CD14-positive monocyte (primary cell): Measurements from ENCODE around the gene COMP. TPM values are rescaled to one million over a fixed set of nuclear protein-coding genes. Genes with fewer than 3 reads are reported as not detected.

ENCODE experiments used
- DNase-seq, 3 donors: peaks; one replicate each; pipeline ENCODE4 v3.0.0-alpha.2; 2011 to 2022
- H2AFZ ChIP-seq: 2 replicates; pipeline ENCODE4 v1.6.0; 2012; ENCODE audit warnings: mild to moderate bottlenecking, low read depth, low read length, inconsistent platforms; ENCODE audit not compliant: insufficient read depth, poor library complexity, severe bottlenecking
- H3K27ac ChIP-seq, 2 donors: 1 replicate in 1 of 2; 2 replicates in 1 of 2; pipeline ENCODE4 v1.5.1; 2012 to 2013; ENCODE audit warnings: low read length in 2 of 2, control low read depth in 1 of 2, inconsistent platforms in 1 of 2, low read depth in 1 of 2, mild to moderate bottlenecking in 1 of 2
- H3K27me3 ChIP-seq, 2 donors: one replicate each; pipeline versions ENCODE4 v1.6.0 to v1.6.1; 2011 to 2013; ENCODE audit warnings: low read length in 2 of 2; ENCODE audit not compliant: control insufficient read depth in 2 of 2, insufficient read depth in 2 of 2
- H3K36me3 ChIP-seq, 2 donors: replicated peaks in 1 of 2; 1 replicate in 1 of 2; 2 replicates in 1 of 2; pipeline versions ENCODE4 v1.5.1 to v1.6.1; 2012 to 2013; ENCODE audit warnings: low read length in 2 of 2, control low read depth in 1 of 2, inconsistent platforms in 1 of 2, mild to moderate bottlenecking in 1 of 2; ENCODE audit not compliant: insufficient read depth in 2 of 2, control insufficient read depth in 1 of 2
- H3K4me1 ChIP-seq, 2 donors: 1 replicate in 1 of 2; 2 replicates in 1 of 2; pipeline versions ENCODE4 v1.5.1 to v1.6.1; 2012 to 2013; ENCODE audit warnings: low read length in 2 of 2, control low read depth in 1 of 2, inconsistent platforms in 1 of 2, mild to moderate bottlenecking in 1 of 2, moderate library complexity in 1 of 2; ENCODE audit not compliant: insufficient read depth in 2 of 2, control insufficient read depth in 1 of 2
- H3K4me2 ChIP-seq: replicated peaks from 2 replicates; pipeline ENCODE3; 2012; ENCODE audit warnings: low read length, moderate library complexity, mild to moderate bottlenecking; ENCODE audit not compliant: poor library complexity, severe bottlenecking; ENCODE audit errors: extremely low read depth
- H3K4me3 ChIP-seq, 3 experiments: fragments of 200-600 bp in 1 of 3; sonication (generic) in 1 of 3; replicated peaks in 1 of 3; 1 replicate in 2 of 3; 2 replicates in 1 of 3; pipeline ENCODE4 v1.5.1; 2011 to 2013; ENCODE audit warnings: low read length in 3 of 3, mild to moderate bottlenecking in 3 of 3, control low read depth in 2 of 3, low read depth in 2 of 3, inconsistent platforms in 1 of 3, moderate library complexity in 1 of 3
- H3K79me2 ChIP-seq: 2 replicates; pipeline ENCODE4 v1.6.0; 2012; ENCODE audit warnings: mild to moderate bottlenecking, control low read depth, inconsistent platforms, low read length, moderate library complexity; ENCODE audit not compliant: insufficient read depth
- H3K9ac ChIP-seq: 2 replicates; pipeline ENCODE4 v1.6.0; 2017; ENCODE audit warnings: low read length, mild to moderate bottlenecking; ENCODE audit not compliant: insufficient read depth, poor library complexity, severe bottlenecking
- H3K9me3 ChIP-seq, 2 donors: replicated peaks in 1 of 2; 1 replicate in 1 of 2; 2 replicates in 1 of 2; pipeline versions ENCODE4 v1.5.1 to v1.6.1; 2012 to 2013; ENCODE audit warnings: low read length in 2 of 2, control low read depth in 1 of 2; ENCODE audit not compliant: control insufficient read depth in 1 of 2, insufficient read depth in 1 of 2
- H4K20me1 ChIP-seq: 2 replicates; pipeline ENCODE4 v1.6.0; 2012; ENCODE audit warnings: mild to moderate bottlenecking, low read length, control low read depth, moderate library complexity; ENCODE audit not compliant: insufficient read depth
- H3K27ac Mint-ChIP-seq, 7 donors: one replicate each; pipeline ENCODE4 v1.8.0; 2020; ENCODE audit warnings: mild to moderate bottlenecking in 7 of 7, mixed read lengths in 7 of 7, moderate library complexity in 6 of 7, inconsistent platforms in 2 of 7
- H3K27me3 Mint-ChIP-seq, 3 donors: one replicate each; pipeline ENCODE4 v1.8.0; 2021 to 2022; ENCODE audit warnings: low read depth in 3 of 3, mild to moderate bottlenecking in 3 of 3, mixed read lengths in 3 of 3, moderate library complexity in 3 of 3, inconsistent platforms in 1 of 3
- H3K36me3 Mint-ChIP-seq, 2 donors: one replicate each; pipeline ENCODE4 v1.8.0; 2020; ENCODE audit warnings: mixed read lengths in 2 of 2, inconsistent platforms in 1 of 2, mild to moderate bottlenecking in 1 of 2
- H3K4me1 Mint-ChIP-seq: one replicate; pipeline ENCODE4 v1.8.0; 2020; ENCODE audit warnings: mild to moderate bottlenecking, mixed read lengths
- H3K4me3 Mint-ChIP-seq, 2 donors: one replicate each; pipeline ENCODE4 v1.8.0; 2020; ENCODE audit warnings: mild to moderate bottlenecking in 2 of 2, mixed read lengths in 2 of 2, moderate library complexity in 1 of 2
- H3K9me3 Mint-ChIP-seq, 7 donors: one replicate each; pipeline ENCODE4 v1.8.0; 2020 to 2022; ENCODE audit warnings: mixed read lengths in 7 of 7, mild to moderate bottlenecking in 6 of 7, moderate library complexity in 6 of 7, inconsistent platforms in 2 of 7
- WGBS: methylation state at CpG from one replicate; pipeline ENCODE4 v1.1.5; 2013; ENCODE audit warnings: missing lambda C conversion rate; ENCODE audit not compliant: insufficient coverage; 5-methylcytosine and 5-hydroxymethylcytosine counted together
- intact Hi-C, 2 donors: fragments of 100-400 bp; cut with micrococcal nuclease; formaldehyde crosslinking; loops; one replicate each; pipeline versions ENCODE4 v1.15.0 to v1.15.1; 2023
- polyA plus RNA-seq, 3 donors: library from polyadenylated mRNA; depleted of rRNA in 1 of 3; unstranded in 2 of 3; stranded (reverse) in 1 of 3; fragments of 300-500 nt in 2 of 3; fragments of >200 nt in 1 of 3; fragmentation: Illumina TruSeq in 2 of 3; gene quantifications; 1 replicate in 2 of 3; 2 replicates in 1 of 3; pipeline ENCODE4 v1.2.3, GENCODE V29; 2012 to 2021
- TF ChIP-seq, protein P1 (sequence below): fragments of 200-600 bp; IDR thresholded peaks from one replicate; pipeline ENCODE4 v1.8.0; 2022; ENCODE audit warnings: antibody characterized with exemption, mild to moderate bottlenecking

Gene COMP
- polyA plus RNA-seq, 3 donors = not detected

DNA sequence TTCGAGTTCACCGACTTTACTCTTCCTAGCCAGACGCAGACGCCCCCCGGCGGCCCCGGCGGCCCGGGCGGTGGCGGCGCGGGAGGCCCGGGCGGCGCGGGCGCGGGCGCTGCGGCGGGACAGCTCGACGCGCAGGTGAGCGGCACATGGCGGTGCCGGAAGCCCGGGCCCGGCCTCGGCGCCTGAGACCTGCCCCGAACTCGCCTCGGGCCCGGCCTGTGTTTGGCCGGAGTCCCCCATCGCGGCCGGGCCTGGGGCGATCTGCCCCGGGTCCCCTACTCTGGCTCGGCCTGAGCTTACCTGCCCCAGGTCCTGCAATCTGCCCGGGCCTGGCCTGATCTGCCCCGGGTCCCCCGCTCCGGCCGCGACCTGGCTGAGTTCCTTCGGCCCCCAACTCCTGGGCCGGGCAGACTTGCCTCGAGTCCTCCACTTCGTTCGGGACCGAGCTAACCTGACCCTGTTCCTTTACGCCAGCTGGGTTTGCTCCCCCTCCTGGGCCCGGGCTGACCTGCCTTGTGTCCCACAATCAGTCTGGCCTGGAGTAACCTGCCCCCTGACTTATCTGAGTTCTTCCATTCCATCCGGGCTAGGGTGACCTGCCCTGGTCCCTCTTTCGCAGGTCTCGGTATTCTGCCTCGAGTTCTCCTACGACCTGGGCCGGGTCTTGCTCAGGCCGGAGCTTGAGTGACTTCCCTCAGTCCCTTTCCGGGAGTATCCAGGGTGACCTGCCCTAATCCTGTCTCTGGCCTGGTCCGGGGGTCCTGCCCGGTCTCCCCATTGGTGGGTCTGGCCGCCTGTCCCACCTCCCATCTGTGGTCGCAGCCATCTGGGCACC is 41.4 kb upstream of the COMP start:
- peaks cover 48% of the 10 kb centered on the region for H3K4me1 Mint-ChIP-seq
- peaks cover 0 to under 1% of the 10 kb centered on the region in 2 donors for H3K9me3 ChIP-seq
- peak overlapping the region; percentile 97 to 99 for H3K4me3 Mint-ChIP-seq
- H2AFZ ChIP-seq = no peak overlapping the region
- TF ChIP-seq, protein P1, sequence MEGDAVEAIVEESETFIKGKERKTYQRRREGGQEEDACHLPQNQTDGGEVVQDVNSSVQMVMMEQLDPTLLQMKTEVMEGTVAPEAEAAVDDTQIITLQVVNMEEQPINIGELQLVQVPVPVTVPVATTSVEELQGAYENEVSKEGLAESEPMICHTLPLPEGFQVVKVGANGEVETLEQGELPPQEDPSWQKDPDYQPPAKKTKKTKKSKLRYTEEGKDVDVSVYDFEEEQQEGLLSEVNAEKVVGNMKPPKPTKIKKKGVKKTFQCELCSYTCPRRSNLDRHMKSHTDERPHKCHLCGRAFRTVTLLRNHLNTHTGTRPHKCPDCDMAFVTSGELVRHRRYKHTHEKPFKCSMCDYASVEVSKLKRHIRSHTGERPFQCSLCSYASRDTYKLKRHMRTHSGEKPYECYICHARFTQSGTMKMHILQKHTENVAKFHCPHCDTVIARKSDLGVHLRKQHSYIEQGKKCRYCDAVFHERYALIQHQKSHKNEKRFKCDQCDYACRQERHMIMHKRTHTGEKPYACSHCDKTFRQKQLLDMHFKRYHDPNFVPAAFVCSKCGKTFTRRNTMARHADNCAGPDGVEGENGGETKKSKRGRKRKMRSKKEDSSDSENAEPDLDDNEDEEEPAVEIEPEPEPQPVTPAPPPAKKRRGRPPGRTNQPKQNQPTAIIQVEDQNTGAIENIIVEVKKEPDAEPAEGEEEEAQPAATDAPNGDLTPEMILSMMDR = no peak
- peak overlapping the region; percentile 87 to 95 (median 91) for H3K27ac Mint-ChIP-seq
- peaks cover 18 to 28% of the 10 kb centered on the region in 2 donors for H3K36me3 Mint-ChIP-seq
- peak; percentile 9 to 30 (median 23) for DNase-seq
- peaks cover 0 to 5% (median 5%) of the 10 kb centered on the region in 7 donors for H3K9me3 Mint-ChIP-seq
- peak overlapping the region; percentile 49 to 79 for H3K27ac ChIP-seq
- H3K9ac ChIP-seq = peak overlapping the region; percentile 89
- intact Hi-C loops = no loop called here
- H3K36me3 ChIP-seq = peaks cover 7 to 35% of the 10 kb centered on the region in 2 donors
- H3K4me2 ChIP-seq = peak overlapping the region; percentile 83
- peaks cover 11 to 17% (median 16%) of the 10 kb centered on the region in 3 donors for H3K27me3 Mint-ChIP-seq
- H3K4me3 ChIP-seq = peak overlapping the region; percentile 75 to 90 (median 89)
- peaks cover 62% of the 10 kb centered on the region for H3K79me2 ChIP-seq
- peaks cover 24 to 39% of the 10 kb centered on the region in 2 donors for H3K4me1 ChIP-seq
- peaks cover 53% of the 10 kb centered on the region for H4K20me1 ChIP-seq
- H3K27me3 ChIP-seq = no peaks in the 10 kb centered on the region
- under 1% methylated on average over 68 of the region's 69 CpGs for WGBS

DNA sequence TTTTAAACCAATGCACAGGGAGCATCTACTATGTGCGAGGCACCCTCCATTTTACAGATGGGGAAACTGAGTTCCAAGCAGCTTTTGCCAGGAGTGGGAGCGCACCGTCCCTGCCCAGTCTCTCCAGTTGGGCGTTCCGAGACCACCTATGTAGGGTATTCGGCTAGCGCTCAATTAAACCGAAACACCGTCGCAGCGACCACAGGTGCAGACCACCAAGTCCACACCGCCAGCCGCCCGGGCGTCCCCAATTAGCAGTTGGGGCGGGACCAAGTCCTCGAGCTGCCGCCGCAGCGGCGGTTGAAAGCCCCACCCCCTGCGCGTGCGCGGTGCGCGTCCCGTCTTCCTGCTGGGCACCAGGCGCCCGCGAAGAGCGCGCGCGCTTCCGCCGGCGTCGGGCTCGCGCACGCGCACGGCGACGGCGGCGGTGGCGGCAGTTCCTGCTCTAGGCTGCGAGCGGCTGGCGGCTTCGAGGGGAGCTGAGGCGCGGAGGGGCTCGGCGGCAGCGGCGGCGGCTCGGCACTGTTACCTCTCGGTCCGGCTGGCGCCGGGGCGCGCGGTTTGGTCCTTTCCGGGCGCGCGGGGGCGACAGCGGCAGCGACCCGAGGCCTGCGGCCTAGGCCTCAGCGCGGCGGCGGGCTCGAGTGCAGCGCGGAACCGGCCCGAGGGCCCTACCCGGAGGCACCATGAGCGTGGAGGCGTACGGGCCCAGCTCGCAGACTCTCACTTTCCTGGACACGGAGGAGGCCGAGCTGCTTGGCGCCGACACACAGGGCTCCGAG is 40.6 kb upstream of the COMP start, which contains the start of gene UPF1:
Gene UPF1 (plus strand): TSS at position 436 of the 782 bp plus-strand sequence. CDS start 251 bp downstream, at position 687.
- H3K9ac ChIP-seq = peak within 1 kb of the TSS; percentile 89
- H4K20me1 ChIP-seq = peaks cover 44% of the 10 kb centered on the region
- peaks cover 3 to 27% of the 10 kb centered on the region in 2 donors for H3K36me3 ChIP-seq
- WGBS = under 1% methylated on average over 96 of the region's 96 CpGs
- Mint-ChIP-seq H3K9me3 (peaks cover 4 to 13% (median 13%) of the 10 kb centered on the region in 7 donors), H3K4me3 (peak within 1 kb of the TSS; percentile 97 to 99), H3K36me3 (peaks cover 15 to 24% of the 10 kb centered on the region in 2 donors), H3K4me1 (peaks cover 43% of the 10 kb centered on the region), H3K27ac (peak within 1 kb of the TSS; percentile 87 to 95 (median 91)), H3K27me3 (peaks cover 16 to 24% (median 19%) of the 10 kb centered on the region in 3 donors)
- intact Hi-C loops = no loop called here
- peak within 1 kb of the TSS; percentile 83 for H3K4me2 ChIP-seq
- H3K27ac ChIP-seq = peak within 1 kb of the TSS; percentile 49 to 79
- TF ChIP-seq, protein P1 = no peak
- peak; percentile 91 to 93 (median 92) for DNase-seq
- peaks cover 54% of the 10 kb centered on the region for H3K79me2 ChIP-seq
- peaks cover 24 to 39% of the 10 kb centered on the region in 2 donors for H3K4me1 ChIP-seq
- H3K4me3 ChIP-seq = peak within 1 kb of the TSS; percentile 75 to 90 (median 89)
- H3K9me3 ChIP-seq = peaks cover 7 to 9% of the 10 kb centered on the region in 2 donors
- H3K27me3 ChIP-seq = no peaks in the 10 kb centered on the region
- H2AFZ ChIP-seq = peak within 1 kb of the TSS; percentile 87
